CD4-positive, alpha-beta T cell treated with Interleukin-4 for 1 hour (primary cell): ENCODE measurements around the gene TXNL4B.

ENCODE experiments used
- DNase-seq, 2 donors: peaks; one replicate each; pipeline ENCODE4 v3.0.0-alpha.2; 2020 to 2022

TXNL4B gene

DNA sequence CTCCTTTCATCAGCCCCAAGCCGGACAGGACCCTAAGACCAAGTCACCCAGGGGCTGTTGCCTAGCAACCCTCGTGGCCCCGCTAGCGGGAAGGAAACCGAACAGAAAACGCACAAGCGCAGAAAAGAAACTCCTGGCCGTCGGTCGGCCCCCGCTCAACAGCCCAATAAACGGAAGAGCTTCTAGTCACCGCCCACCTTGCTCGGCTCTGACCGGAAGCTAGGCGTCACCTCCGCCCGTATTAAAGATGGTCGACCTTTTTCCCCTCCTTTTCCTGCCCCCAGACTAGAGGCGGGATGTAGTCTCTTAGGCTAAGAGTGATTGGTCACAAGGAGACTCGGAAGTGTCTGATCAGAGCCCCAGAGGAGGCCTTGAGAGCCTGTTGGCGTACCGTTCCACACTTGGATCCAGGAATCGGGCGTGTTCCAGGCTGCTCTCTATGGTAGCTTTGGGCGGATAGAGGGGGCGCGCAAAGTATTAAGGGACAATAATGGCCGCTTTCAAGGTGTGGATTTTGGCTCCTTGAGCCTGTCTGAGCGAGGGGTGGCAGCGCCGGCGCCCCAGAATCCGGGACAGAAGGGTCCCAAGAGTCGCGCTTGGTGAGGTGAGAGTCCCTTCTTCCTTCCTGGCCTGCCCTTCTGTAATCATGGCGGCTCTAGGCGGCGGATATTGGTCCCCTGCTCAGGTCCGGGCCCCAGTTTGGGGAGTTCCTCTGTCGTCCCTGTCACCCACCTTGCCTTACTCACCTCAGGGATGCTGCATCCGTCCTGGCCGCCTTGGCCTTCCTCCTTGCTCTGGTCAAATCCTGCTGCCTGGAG is at the start of gene TXNL4B, which contains the start of gene DHX38:
TSS of gene TXNL4B (minus strand) at position 173 of the 818 bp plus-strand sequence. CDS start 2,871 bp downstream, outside the sequence.
TSS of gene DHX38 (plus strand) at position 400 of the 818 bp plus-strand sequence. CDS start 2,311 bp downstream, outside the sequence.
- DNase-seq: peak; percentile 96 to 98

DNA sequence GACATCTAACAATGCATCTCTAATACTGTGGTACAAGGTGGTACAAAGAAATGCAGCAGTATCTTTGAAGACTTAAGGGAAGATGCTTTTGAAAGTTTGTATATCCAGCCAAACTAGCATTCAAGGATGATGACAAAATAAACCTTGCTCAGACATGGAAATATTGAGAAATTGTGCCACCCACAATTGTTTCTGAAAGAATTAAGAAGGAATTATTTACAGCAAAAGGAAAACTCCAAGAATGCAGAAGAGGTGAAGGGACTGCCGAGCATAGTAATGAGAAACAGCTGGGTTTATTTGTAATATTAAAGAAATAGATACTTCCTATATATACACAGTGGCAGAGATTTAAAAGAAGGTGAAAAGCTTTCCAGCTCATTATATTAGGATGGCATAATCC is 49.1 kb upstream of the TXNL4B start:
- no peak for DNase-seq

DNA sequence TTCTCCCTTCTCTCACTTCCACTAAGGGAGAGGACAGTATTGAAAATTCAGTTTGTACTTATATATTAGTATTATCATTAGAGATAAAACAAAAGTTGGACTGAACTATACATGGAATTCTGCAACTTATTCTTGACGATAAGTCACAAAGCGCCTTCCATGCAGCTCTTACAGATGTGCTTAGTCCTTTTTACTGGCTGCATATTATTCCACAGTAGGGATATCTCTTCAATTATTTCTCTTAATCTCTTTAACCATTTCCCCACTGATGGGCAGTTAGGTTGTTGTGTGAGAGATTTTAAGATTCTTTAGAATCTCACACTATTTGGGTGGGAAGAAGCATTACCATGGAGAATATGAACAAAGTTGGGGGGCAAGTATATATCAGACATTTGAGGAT is 46.5 kb upstream of the TXNL4B start:
- no peak for DNase-seq

DNA sequence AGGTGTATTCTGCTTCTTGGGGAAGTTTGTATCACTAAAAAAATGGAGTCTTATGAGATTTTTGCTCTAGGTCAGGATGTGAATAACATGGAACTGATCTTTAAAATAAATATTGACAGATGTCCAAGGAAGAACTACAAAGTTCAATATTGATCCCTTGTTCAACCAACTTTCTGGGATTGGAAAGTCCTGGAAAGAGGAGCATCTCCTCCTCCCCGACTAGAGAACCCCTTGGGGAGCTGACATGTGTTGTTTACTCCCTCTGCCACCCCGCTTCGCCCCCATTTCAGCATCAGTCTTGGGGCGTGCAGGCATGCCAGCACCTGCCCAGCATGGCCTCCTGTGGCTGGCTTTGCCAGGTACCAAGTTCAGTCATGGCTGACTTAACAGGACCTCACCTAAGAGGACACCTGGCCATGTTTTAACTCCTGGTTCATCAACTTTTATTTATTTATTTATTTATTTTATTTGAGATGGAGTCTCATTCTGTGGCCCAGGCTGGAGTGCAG is 44.7 kb upstream of the TXNL4B start:
- DNase-seq: no peak

DNA sequence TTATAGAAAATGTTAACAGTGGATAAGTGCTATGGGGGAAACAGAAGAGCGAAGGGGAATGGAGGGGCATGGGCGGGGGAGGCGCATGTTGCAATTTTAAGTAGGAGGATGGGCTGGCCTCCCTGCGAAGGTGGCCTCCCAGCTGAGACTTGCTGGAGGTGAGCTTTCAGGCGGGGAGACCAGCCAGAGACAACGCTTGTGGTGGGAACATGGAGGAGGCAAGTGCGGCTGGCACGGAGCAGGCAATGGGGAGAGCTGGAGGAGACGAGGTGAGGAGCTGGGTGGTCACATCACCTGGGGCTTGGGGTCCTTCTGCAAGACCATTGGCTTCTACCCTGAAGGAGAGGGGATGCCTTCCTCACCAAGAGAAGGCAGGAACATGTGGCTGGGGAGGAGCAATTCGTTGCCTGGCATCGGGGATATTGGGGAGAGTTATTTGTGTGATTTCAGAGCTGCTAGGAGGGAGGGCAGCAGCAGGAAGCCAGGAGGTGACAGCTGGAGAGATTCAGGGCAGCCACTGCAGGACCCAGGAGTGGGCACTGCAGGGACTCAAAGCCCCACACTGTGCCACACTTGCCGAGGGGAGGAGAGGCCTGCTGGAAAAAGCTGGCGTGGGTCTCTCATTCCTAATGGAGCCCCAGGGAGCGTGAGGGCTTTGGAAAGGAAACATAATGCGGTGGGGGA is 44.1 kb upstream of the TXNL4B start:
- no peak for DNase-seq

DNA sequence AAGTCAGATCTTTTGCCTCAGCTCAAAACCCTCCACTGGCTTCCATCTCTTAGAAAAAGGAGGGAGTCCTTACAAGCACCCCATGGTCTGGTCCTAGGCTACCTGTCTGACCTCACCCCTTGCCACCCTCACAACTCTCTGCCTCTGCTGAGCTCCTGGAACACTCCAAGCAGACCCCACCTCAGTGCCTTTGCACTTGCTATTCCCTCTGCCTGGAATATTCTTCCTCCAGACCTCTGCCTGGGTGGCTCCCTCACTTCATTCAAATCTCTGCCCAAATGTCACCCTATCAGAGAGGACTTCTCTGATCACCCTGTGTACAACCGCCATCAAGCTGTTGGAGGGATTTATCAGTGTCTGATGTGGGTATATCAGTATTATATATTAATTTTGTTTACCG is 41.1 kb upstream of the TXNL4B start:
- DNase-seq: no peak

DNA sequence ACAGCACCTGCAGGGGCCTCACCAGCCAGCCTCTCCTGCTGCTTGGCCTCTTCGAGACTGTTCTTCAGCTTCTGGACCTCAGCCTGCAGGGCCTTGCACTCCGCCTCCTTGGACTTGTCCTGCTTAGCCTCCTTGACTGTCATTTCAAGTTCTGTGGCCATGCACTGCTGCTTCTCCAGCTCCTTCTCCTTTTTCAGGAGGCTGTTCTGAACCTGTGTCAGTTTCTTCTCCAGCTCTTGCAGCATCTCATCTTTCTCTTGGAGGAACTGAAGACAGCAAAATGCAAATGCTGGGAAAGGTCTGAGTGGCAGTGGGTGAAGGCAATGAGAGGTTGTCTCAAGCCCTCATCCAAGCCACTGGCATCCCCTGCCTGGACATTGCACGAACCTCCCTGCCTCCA is 39.3 kb upstream of the TXNL4B start:
- DNase-seq: no peak

DNA sequence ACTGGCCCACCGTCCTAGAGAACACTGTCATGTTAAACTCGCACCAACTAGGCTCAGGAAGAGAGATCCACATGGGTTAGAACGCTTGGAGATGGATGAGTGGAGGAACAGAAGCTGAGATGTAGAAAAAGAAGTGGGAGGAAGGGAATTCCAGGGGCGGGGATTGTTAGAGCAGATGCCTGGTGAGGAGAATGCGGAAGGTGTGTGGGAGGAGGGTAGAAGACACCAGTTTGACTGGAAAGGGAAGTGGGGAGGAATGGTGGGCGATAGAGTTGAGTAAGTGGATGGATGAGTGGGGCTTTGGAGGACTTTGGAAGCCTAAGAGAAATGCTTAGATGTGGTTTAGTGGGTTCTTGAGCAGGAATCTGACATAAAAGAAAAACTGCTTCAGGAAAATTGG is 37.6 kb upstream of the TXNL4B start:
- DNase-seq: no peak

DNA sequence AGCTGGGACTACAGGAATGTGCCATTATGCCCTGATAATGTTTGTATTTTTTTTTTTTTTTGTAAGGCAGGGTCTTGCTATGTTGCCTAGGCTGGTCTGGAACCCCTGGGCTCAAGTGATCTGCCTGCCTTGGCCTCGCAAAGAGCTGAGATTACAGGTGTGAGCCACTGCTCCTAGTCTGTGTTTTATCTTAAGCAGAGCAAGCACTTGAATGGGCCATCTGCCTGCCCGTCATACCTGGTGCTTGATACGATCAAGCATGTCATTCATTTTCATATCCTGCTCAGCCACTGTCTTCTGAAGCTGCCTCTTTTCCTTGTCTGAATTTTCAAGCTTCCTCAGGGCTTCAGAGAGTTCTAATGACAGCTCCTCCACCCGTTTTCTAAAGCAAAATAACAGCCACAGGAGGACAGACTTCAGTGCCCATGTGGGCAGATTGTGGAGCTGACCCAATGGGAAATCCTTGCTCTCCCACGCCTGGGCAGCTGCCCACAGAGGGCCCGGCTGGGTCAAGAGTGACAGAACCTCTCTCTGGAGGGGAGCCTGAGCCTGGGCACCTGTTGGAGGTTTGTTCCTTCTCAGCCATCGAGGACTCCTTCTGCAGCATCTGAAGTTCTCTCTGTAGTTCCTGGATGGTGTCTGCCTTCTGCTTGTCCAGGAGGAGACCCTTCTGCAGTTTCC is 36.7 kb upstream of the TXNL4B start:
- DNase-seq: no peak

DNA sequence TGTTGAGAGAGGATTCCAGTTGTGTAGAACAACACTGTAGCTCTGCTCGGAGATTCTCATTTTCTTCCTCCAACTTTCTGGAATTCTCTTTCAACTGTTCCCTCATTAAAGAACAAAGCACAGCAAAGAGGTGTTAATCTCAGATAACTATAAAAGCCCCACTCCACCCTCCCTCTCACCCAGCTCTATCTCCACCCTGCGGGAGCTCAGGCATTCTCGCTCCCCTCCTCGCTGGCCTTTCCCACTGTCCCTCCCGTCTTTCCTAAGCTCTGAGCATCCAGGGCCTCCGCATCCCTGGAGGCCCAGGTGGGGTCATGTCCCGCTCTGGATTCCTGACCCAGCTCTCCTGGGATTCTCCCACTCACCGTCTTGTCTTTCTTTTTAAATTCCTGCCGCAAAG is 35.3 kb upstream of the TXNL4B start:
- DNase-seq: no peak

DNA sequence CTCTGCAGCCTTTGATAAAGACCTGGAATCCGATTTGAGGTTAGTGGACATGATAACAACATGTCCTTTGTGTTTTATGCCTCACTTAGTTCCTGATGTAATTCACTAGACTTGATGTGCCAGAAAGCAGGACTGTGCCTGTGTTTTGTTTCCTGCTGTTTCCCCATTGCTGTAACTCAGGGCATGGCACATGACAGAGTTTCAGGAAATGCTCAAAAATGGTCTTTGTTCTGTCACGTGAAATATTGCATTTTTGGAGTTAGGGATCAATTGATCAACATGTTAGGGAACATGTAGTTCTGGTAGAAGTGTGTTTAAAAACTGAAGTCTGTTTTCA is 33.0 kb upstream of the TXNL4B start:
- no peak for DNase-seq

DNA sequence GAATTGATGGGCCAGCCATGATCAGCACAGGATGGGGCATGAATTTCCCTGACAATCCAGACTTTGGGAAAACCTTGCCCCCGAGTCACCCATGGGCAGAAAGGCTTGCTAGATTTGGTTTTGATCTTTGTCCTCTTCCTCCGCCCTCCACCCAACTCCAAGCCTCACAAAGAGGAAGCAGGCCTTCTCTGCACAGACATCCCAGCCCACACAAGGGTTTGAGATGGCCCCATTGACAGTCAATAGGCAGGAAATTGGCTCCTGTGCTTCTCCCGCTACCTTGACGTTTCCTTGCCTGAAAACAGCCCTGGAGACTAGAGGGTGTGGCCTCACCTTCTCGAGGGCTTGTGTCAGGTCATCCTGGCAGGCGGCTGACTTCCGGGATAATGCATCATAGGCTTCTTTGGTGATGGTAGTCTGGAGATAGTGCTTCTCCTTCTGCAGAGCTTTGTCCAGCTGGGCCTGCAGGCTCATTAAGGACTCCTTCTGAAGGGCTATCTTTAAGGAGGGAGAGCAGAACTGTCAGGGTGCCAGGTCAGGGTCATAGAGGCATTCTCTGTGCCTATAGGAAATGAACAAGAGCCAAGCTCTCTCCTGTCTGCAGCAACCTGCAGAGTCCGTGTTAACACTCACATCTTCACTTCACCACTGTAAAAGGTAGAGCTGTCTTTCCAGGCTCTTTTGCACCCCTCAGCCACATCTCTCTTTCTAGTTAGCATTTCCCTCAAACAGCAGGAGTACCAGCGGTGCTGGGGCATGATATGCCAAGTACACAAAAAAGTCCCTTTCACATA is 32.4 kb upstream of the TXNL4B start:
- no peak for DNase-seq

DNA sequence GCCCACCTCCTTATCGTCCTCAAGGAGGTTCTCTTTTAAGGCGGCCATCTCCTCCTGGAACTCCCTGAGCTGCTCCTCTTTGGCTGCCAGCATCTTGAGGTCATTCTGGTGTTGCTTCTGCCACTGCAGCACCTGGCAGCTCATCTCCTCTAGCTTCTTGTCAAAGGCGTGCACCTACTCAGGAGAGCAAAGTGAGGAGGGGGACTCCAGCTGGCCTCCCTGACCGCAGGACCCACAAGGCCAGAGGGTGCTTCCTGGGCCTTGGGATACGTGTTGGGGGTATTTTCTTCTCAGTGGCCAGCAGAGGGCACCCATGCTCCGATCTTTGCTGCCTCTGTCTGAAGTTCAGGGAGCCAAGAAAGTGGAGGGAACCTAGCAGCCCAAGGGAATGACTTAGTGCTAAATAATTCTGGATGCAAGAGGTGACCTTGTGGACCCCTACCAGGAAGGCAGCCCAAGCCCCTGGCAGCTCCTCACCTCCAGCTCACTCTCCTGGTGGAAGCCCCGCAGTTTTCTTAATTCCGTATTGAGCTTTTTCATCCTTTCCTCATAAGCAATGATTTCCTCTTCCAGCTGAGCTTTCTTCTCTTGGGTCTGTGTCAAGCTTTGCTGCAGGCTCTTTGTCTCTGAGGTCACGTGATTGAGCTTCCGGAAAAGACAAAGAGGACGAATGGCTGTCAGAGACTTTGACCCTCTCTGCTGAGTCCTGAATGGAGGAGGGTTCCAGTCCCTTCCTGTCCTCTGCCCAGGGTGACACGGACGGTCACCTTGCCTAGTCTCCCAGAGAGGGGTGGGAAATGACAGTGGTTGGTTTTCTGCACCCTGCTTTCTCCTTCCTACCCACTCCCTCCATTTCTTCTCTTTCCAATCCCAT is 31.6 kb upstream of the TXNL4B start:
- DNase-seq: peak; percentile 53 to 68

DNA sequence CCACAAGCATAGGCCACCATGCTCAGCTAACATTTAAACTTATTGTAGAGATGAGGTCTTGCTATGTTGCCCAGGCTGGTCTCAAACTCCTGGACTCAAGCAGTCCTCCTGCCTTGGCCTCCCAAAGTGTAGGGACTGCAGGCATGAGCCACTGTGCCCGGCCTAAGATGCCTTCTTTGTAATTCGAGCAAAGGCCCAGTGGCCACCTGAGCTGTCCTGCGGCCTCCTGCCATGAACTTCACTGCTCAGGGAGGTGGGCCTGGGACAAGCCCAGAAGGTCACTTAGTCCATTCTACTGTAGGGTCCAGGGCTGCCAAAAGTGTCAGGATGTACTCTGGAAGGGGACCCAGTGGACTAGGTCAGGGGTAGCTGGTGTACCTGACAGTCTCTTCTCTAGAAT is 30.7 kb upstream of the TXNL4B start:
- DNase-seq: no peak

DNA sequence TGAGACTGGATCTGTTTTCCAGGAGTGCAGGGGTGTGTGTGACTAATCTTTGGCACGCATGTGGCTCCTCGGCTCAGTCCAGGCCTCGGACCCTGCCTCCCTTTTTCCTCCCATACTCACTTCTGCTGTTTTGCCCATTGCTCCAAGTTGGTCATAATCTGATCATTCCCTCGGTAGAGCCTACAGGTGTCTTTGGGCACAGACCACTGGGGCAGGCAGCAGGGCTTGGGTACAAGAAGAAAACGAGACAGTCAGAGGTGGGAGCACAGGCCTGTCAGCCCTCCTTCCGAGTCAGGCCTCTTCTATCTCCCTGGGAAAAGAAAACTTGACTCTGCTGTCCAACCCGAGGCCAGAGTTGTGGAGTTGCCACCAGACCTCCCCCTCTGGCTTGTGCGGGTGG is 30.0 kb upstream of the TXNL4B start:
- DNase-seq: no peak

DNA sequence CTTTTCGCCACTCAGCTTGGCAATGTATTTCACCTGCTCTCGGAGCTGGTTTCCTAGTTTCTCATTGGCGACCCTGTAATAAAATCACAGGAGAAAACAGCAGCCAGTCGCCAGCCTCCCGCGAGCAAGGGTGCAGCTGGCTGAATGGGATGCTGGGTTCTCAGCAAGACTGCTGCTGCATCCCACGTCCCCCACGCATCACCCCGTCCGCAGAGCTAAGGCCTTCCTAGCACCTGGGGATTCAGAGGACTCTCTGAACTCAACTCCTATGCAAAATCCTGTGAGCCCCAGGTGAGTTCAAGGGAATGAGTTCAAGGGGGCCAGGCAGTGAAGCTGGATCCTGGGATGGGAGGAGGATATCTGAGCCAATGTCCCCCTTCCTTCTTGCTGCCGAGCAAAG is 29.5 kb upstream of the TXNL4B start:
- DNase-seq: no peak

DNA sequence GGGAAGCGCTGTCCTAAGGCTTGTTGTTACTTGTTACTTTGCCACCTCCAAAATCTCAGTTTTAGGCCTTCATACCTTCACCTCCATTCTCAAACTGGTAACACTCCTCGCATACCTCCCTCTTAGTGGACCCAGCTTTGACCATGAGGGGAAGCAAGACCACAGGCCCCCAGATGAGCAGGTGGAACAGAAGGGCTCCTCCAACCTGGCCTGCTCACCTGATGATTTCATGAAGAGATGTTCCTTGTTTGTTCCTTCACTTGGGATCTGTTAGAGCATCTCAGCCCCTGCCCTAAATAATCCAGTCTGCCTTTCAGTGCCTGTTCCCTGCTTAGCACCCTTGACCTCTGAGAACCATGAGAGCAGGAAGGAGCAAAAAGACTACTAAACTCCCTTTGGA is 28.9 kb upstream of the TXNL4B start:
- no peak for DNase-seq

DNA sequence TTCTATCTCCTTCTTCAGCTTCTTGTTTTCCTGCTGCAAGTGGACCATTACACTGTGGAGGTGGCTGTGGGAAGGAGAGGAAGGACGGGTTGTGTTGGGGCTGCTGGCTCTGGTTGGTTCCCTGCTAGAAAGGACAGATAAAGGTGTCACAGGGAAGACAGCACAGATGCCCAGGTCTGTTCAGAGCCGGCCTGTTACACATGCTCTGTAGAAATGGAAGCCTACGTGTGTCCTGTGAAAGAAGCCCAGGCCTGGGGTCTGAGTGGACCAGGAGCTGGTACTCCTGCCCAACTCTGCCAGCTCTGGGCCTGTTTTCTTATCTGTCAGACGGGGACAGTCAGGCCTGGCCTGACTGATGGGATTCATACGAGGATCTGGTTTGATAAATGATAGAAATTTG is 26.6 kb upstream of the TXNL4B start:
- no peak for DNase-seq

DNA sequence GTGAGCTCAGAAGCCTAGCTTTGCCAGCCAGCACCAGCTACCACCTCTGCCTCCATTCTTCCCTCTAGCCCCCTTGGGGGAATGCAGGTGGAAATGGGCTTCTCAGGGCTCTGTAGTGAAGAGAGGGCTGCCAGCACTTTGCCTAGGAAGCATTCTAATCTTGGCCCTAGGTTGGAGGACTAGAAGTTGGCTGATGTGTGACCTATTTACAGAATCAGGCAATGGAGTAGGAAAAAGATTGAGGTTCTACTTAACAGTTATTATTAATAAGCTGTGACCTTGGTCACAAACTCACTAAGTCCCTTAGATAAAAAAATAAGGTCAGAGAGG is 20.2 kb upstream of the TXNL4B start:
- DNase-seq: no peak

DNA sequence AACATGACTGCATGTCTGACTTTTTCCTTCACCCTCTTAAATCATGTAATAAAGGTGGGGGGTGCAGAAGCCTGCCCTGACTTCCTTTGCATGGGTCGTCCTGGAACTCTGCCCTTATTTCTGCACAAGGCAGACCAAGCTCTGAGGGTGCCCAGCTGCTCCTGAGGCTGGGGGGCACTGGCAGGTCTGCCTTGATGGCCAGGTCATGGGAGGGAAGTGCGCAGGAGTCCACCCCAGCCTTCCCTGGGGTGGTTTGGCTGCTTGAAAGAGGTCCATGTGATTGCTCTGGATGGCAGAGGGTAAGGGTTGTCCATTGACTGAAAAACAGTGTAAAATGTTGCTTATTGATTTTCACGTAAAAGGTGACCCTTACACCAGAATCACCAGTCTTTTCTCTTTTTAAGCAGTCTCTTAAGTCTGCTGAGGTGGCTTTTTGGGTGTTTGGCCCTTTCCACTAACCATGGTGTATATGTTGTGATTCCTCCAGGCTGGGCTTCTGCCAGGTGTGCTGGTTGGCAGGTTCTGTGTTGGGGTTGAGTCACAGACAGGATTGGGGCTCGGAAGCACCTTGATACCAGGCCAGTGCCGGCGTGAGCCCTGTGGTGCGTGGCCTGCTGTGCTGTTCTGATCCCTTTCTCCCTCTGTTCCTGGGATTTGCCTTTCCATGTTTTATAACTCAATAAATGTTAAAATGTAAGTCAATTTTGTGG is 19.6 kb upstream of the TXNL4B start:
- no peak for DNase-seq

DNA sequence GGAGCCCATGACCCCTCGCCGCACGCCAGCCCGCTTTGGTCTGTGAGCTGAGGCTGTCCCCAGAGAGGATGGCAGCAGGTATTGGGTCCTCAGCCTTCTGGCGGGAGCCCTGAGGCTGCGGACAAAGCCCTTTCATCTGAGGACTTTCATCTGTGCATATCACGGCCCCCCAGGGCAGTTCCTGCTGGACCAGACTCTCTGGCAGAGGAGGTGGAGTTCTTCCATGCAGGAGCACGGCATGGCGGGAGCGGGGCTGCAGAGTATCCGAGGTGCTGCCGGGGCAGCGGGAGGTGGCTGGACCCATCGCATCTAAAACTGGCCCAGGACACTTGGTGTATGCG is 19.0 kb upstream of the TXNL4B start:
- no peak for DNase-seq
